Retinal pigment epithelial cell (primary cell): ENCODE results near the gene PNPLA2.

ENCODE experiments used
- DNase-seq: peaks from one replicate; pipeline ENCODE4 v3.0.0-alpha.2; 2010; ENCODE audit warnings: low read depth
- H3K4me3 ChIP-seq: 2 replicates; pipeline ENCODE4 v1.5.1; 2011; ENCODE audit warnings: mild to moderate bottlenecking, low read length, control low read depth, moderate library complexity
- TF ChIP-seq, protein P1 (sequence below): conservative IDR thresholded peaks from 2 replicates; pipeline ENCODE4 v1.5.1; 2011; ENCODE audit warnings: low read depth, low read length, control low read depth, inconsistent platforms

PNPLA2 gene

DNA sequence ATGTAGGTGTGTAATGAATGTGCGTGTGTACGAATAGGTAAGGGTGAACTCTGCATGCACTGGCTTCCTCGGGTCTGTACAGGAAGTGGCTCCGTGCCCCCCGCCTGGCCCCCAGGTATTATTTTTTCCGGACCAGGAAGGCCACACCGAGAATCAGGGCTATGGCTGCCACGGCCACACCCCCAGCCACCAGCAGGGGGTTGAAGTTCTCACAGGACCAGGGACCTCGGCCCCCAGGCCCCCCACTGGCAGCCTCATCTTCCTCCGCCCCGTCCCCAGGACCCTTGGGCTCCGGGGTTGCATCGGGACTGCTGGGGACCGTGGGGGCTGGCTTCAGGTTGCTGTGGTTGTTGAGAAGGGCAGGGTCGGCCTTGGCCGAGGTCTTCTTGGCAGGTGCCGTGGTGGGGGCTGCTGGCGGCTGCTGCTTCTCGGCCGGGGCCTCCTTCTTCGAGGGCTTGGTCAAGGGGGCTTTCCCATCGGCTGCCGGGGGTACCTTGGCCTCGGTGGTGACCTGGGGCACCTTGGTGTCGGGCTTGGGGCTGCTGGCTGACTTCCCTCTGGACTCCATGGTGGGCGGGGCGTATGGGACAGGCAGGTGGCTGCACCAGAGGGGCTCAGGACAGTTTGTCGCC, 30.6 kb upstream of the PNPLA2 start:
- no peak overlapping the region for H3K4me3 ChIP-seq
- TF ChIP-seq, protein P1, sequence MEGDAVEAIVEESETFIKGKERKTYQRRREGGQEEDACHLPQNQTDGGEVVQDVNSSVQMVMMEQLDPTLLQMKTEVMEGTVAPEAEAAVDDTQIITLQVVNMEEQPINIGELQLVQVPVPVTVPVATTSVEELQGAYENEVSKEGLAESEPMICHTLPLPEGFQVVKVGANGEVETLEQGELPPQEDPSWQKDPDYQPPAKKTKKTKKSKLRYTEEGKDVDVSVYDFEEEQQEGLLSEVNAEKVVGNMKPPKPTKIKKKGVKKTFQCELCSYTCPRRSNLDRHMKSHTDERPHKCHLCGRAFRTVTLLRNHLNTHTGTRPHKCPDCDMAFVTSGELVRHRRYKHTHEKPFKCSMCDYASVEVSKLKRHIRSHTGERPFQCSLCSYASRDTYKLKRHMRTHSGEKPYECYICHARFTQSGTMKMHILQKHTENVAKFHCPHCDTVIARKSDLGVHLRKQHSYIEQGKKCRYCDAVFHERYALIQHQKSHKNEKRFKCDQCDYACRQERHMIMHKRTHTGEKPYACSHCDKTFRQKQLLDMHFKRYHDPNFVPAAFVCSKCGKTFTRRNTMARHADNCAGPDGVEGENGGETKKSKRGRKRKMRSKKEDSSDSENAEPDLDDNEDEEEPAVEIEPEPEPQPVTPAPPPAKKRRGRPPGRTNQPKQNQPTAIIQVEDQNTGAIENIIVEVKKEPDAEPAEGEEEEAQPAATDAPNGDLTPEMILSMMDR, result peak; percentile 4
- DNase-seq, result no peak

DNA sequence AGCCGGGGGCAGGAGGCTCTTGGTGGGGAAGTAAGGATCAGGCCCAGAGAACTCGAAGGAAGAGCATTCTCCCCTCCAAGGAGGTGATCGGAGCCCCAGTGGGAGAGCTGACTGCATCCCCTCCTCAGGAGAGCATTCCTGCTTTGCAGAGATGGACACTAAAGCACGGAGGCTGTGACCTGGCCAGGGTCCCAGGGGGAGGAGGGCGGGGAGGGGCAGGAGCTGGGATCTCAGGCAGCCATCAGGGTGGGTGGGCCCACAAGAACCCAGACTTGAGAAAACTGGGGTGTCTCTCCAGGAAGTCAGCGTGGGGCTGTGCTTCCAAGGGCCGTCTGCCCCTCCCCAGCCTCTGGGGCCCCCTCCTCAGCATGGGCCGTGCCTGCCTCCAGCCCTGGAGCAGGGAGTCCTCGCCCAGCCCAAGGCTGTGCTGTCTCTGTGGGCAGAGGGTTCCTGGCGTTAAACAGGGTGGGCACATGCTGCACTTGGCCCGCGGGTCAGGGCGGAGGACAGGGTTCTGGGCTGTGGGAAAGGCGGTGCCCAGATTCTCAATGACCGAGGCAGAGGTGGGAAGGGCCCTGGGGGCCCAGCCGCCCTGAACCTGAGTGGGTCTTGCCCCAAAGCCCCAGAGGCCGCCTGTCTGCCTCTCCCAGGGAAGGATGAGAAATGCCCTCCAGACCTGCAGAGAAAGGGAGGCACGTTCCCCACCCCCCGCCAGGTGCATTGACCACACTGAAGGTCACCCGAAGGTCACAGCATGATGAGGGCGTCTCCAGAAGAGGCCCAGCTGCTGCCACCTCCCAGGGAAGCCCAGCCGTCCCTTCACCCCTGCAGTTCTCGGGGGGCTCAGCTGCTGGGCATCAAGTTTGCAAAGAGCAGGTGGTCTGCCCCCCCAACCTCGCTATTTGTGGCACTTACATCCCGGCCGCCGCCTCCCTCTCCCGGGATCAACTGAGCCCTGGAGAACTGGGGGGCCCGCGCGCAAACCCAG, 29.5 kb upstream of the PNPLA2 start:
- no peak for DNase-seq
- TF ChIP-seq, protein P1, result no peak
- peak overlapping the region; percentile 44 for H3K4me3 ChIP-seq

DNA sequence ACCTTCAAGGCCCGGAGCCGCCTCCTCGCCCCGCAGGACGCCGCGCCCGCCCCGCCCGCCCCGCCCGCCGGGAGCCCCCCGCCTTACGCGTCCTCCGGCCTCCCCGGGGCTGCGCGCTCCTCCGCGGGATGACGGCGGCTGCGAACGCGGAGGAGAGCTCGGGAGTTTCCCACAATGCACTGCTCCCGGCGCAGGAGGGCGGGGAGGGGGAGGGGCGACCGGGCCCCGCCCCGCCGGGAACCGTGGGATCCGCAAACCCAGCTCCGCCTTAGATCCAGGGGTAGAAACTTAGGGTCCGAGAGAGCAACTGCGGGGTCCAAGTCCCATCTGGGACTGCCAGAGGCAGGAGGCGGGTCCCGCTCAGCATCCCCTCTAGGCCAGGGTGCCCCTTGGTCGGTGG, 28.8 kb upstream of the PNPLA2 start, which contains the start of gene CEND1:
Gene CEND1, minus strand, starts transcription at position 148 of the 400 bp plus-strand sequence. CDS start 1,514 bp downstream, outside the sequence.
- H3K4me3 ChIP-seq, result peak within 1 kb of the TSS; percentile 44
- TF ChIP-seq, protein P1, result no peak
- no peak for DNase-seq

DNA sequence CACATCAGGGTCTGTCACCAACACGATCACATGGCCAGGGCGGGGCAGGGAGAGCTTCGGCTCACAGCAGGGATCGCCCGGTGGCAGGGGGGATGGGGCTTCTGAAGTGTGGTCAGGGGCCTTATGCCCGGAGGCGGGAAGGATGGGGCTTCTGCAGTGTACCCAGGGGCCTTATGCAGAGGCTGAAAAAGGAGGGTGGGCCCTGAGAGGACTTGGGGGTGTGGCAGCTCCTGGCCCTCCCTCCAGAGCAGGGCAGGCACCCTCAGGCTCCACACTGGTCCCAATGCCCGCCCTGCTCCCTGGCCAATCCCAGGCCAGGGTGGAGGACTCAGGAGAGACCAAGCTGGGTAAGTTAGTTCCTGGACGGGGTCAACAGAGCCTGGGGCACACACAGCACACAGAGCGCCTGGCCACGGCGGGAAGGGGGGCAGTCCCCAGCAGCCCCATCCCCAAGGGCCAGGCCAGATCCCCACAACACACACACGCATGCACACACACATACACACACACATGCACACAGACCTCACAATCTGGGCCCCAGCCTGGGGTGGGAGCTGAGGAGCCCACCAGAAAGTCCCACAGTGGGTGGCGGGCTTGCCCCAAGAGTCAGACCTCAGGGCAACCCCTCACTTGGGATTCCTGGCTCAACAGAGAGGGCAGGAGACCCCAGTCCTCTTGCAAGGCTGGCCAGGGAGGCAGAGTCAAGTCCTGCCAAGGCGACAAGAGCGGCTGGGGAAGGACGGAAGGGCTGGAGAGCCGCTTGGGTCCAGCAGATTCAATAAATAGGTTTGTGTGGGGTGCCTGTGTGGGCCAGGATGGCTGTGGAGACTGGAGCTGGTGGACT, 27.8 kb upstream of the PNPLA2 start:
- TF ChIP-seq, protein P1, result no peak
- DNase-seq, result no peak
- no peak overlapping the region for H3K4me3 ChIP-seq

DNA sequence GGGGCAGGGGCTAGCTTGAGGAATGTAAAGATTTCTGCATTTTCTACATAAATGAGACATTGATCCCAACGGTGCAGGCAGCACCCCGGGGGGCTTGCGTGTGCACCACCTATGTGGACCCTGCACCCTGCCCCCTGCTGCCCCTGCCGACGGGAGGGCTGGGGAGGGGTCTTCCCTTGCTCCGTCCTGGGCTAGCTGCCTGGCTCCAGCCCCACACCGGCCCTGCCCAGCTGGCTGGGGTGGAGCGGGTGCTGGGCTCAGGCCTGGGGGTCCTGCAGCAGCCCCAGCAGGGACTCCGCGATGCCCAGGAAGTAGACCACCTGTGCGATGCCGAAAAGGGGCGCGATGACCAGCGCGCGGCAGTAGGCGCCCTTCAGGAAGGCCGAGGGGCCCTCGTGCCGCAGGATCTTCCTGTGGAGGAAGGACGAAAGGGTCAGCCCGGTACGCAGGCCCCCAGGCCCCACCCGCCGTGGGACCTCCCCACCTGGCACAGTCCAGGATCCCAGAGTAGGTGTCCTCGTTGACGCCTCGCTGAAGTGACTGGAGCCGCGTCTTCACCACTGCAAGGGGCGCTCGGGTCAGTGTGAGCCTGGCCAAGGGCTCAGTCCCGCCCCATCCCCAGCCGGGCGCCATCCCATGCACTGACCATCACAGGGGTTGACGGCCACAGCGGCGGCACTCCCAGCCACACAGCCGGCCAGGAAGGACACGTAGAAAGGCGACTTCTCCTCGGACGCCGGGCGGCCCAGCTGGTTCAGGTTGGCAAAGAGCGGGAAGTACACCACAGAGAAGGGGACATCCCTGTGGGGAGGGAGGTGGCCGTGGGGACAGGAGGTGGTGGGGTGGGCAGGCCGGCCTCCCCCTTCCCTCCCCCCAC, 26.8 kb upstream of the PNPLA2 start:
- no peak overlapping the region for H3K4me3 ChIP-seq
- TF ChIP-seq, protein P1, result no peak
- no peak for DNase-seq

DNA sequence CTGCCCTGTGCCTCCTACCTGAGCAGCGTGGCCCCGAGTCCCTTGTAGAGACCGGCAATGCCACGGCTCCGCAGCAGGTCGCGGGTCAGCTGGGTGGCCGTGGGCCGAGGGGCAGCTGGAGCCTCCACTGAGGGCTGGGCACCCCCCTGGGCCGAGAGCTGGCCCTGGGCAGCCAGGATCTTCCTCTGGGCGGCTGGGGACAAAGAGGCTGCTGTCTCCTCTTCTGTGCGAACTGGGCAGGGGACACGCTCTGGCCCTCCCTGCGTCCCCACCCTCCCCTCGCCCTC, 26.2 kb upstream of the PNPLA2 start:
- no peak for DNase-seq
- no peak overlapping the region for H3K4me3 ChIP-seq
- TF ChIP-seq, protein P1, result no peak
